ENCODE measurements around the gene MYOD1. TPM values are rescaled to one million over a fixed set of nuclear protein-coding genes. Genes with fewer than 3 reads are reported as not detected.

Gene MYOD1
- total and polyA plus RNA-seq, 2 of the 13 experiments (the other 11 are each of a cell fraction or from before 2014, with no cell fraction given) = not detected

DNA sequence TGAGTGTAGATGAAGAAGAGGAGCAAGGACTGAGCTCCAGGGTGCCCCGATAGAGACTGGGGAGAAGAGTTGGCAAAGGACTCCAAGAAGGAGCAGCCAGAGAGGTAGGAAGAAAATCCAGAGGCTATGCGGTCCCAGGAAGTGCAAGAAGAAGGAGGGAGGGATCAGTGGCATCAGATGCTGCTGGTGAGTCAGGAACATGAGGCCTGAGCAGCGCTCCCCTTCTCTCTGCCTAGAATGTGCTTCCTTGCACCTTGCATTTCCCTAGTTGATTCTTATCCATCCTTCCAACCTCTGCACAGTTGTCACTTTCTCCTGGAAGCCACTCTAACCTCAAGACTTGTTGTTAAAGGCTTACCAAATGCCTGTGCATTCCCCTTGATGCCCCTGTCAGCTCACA, 36.5 kb downstream of the MYOD1 start (continued):
- TF ChIP-seq PAF1 (CRISPR knock-in tag; IDR thresholded peaks at IDR 0.05) (no peak), KDM5A (IDR thresholded peaks at IDR 0.05; ENCODE audit: borderline replicate concordance, low read length) (no peak), ATF1 (CRISPR knock-in tag; IDR thresholded peaks at IDR 0.05) (no peak), NFYC (CRISPR knock-in tag; IDR thresholded peaks at IDR 0.05) (no peak), ARNT2 (CRISPR knock-in tag; IDR thresholded peaks at IDR 0.05; ENCODE audit: low read depth) (no peak), NCOA5 (CRISPR knock-in tag; IDR thresholded peaks at IDR 0.05) (no peak)
- TF ChIP-seq, protein P1, sequence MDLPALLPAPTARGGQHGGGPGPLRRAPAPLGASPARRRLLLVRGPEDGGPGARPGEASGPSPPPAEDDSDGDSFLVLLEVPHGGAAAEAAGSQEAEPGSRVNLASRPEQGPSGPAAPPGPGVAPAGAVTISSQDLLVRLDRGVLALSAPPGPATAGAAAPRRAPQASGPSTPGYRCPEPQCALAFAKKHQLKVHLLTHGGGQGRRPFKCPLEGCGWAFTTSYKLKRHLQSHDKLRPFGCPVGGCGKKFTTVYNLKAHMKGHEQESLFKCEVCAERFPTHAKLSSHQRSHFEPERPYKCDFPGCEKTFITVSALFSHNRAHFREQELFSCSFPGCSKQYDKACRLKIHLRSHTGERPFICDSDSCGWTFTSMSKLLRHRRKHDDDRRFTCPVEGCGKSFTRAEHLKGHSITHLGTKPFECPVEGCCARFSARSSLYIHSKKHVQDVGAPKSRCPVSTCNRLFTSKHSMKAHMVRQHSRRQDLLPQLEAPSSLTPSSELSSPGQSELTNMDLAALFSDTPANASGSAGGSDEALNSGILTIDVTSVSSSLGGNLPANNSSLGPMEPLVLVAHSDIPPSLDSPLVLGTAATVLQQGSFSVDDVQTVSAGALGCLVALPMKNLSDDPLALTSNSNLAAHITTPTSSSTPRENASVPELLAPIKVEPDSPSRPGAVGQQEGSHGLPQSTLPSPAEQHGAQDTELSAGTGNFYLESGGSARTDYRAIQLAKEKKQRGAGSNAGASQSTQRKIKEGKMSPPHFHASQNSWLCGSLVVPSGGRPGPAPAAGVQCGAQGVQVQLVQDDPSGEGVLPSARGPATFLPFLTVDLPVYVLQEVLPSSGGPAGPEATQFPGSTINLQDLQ (CRISPR knock-in tag; IDR thresholded peaks at IDR 0.05) = no peak
- TF ChIP-seq, protein P2, sequence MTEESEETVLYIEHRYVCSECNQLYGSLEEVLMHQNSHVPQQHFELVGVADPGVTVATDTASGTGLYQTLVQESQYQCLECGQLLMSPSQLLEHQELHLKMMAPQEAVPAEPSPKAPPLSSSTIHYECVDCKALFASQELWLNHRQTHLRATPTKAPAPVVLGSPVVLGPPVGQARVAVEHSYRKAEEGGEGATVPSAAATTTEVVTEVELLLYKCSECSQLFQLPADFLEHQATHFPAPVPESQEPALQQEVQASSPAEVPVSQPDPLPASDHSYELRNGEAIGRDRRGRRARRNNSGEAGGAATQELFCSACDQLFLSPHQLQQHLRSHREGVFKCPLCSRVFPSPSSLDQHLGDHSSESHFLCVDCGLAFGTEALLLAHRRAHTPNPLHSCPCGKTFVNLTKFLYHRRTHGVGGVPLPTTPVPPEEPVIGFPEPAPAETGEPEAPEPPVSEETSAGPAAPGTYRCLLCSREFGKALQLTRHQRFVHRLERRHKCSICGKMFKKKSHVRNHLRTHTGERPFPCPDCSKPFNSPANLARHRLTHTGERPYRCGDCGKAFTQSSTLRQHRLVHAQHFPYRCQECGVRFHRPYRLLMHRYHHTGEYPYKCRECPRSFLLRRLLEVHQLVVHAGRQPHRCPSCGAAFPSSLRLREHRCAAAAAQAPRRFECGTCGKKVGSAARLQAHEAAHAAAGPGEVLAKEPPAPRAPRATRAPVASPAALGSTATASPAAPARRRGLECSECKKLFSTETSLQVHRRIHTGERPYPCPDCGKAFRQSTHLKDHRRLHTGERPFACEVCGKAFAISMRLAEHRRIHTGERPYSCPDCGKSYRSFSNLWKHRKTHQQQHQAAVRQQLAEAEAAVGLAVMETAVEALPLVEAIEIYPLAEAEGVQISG (CRISPR knock-in tag; IDR thresholded peaks at IDR 0.05) = no peak
